Stimulated activated memory B cell treated with anti-CD40 and anti-IgM and Interleukin-4, amounts not matched to agents 10 μg/mL and 1 μg/mL and 100 μg/mL, for 72 hours (primary cell): ENCODE results near the gene SEMA5A.

Experiments
- ATAC-seq: fragments of 150-1000 bp; cut with Tn5 transposase; 2 replicates; pipeline ENCODE4 v1.10.0; 2021
- H3K27ac Mint-ChIP-seq: one replicate; pipeline ENCODE4 v1.8.0; 2022; ENCODE audit warnings: mild to moderate bottlenecking, mixed read lengths
- H3K27me3 Mint-ChIP-seq: one replicate; pipeline ENCODE4 v1.8.0; 2022; ENCODE audit warnings: mixed read lengths
- H3K36me3 Mint-ChIP-seq: one replicate; pipeline ENCODE4 v1.8.0; 2022; ENCODE audit warnings: mixed read lengths
- H3K4me1 Mint-ChIP-seq: one replicate; pipeline ENCODE4 v1.8.0; 2022; ENCODE audit warnings: mixed read lengths
- H3K4me3 Mint-ChIP-seq: one replicate; pipeline ENCODE4 v1.8.0; 2022; ENCODE audit warnings: mild to moderate bottlenecking, moderate library complexity, mixed read lengths
- H3K9me3 Mint-ChIP-seq: one replicate; pipeline ENCODE4 v1.8.0; 2022; ENCODE audit warnings: mixed read lengths

The SEMA5A gene

DNA sequence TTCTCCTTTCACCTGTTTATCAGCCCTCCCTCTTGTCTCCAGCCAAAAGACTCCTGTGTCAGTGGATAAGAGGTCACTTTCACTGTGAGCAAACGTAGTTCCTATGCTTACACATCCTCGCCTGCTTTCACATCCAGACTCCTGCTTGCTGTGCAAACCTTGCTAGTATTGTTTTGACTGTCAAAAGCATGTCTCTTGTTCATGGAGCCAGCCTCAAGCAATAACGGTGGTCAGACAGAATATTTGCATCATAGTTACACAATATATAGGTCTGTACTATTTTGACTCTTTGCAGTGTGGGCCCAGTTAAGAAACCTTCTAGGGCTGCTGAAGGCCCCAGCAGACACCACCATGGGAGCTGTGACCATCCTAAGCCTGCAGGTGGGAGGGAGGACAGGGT lies 420.0 kb downstream of the SEMA5A start:
- no peak for ATAC-seq
- Mint-ChIP-seq H3K4me1 (no peaks in the 10 kb centered on the region), H3K36me3 (no peaks in the 10 kb centered on the region), H3K27me3 (no peaks in the 10 kb centered on the region), H3K9me3 (peaks cover 12% of the 10 kb centered on the region), H3K27ac (no peak overlapping the region), H3K4me3 (no peak overlapping the region)

- ATAC-seq, result no peak
- no peak overlapping the region for H3K4me3 Mint-ChIP-seq
- peaks cover 12% of the 10 kb centered on the region for H3K9me3 Mint-ChIP-seq
- no peaks in the 10 kb centered on the region for H3K4me1 Mint-ChIP-seq
- H3K36me3 Mint-ChIP-seq, result no peaks in the 10 kb centered on the region
- no peak overlapping the region for H3K27ac Mint-ChIP-seq
- no peaks in the 10 kb centered on the region for H3K27me3 Mint-ChIP-seq
Observed at GRCh38 chr5:9124838-9125237, 421.0 kb downstream of the SEMA5A start.

- H3K9me3 Mint-ChIP-seq, result peaks cover 11% of the 10 kb centered on the region
- H3K4me3 Mint-ChIP-seq, result no peak overlapping the region
- no peaks in the 10 kb centered on the region for H3K36me3 Mint-ChIP-seq
- H3K4me1 Mint-ChIP-seq, result no peaks in the 10 kb centered on the region
- no peak overlapping the region for H3K27ac Mint-ChIP-seq
- no peak for ATAC-seq
- H3K27me3 Mint-ChIP-seq, result no peaks in the 10 kb centered on the region
Observed at GRCh38 chr5:9124071-9124470, 421.8 kb downstream of the SEMA5A start.

DNA sequence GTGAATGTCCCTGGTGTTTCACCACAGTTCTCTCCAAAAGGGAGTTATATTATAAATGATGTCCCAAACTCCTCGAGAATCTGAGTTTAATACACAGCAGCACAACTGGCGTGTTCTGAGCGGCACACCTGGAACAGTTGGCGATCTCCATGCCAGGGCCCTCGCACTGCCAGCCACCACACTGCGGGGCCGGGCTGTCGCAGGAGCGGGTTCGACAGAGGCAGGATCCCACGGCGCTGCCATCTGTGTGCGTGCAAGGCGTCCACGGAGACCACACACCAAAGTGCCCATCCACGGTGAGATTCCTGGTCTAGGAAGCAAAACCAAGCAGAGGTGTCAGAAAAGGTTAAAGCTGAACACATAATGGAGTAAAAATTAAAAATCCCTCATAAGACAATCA lies 423.3 kb downstream of the SEMA5A start:
- no peaks in the 10 kb centered on the region for H3K4me1 Mint-ChIP-seq
- no peaks in the 10 kb centered on the region for H3K27me3 Mint-ChIP-seq
- peaks cover 8% of the 10 kb centered on the region for H3K9me3 Mint-ChIP-seq
- H3K4me3 Mint-ChIP-seq, result no peak overlapping the region
- no peak for ATAC-seq
- no peak overlapping the region for H3K27ac Mint-ChIP-seq
- H3K36me3 Mint-ChIP-seq, result no peaks in the 10 kb centered on the region

DNA sequence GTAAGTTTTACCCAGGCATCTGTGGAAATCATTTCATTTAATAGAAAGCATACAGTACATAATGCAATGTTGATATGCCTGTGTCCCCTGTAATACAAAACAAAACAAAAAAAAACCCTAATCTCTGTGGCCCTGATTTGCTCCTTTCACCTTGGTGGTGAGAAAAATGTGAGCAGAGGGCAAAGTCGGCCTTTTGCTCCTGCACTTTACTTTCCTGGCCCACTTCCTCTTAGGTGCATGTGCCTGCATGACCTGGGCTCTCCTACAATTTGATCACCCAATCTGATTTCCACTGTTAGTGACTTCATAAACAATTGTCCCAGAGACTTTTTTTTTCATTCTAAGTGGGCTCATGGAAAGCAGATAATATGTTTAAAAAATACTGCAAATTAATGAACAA lies 424.3 kb downstream of the SEMA5A start:
- Mint-ChIP-seq H3K27me3 (no peaks in the 10 kb centered on the region), H3K36me3 (no peaks in the 10 kb centered on the region), H3K27ac (no peak overlapping the region), H3K4me3 (no peak overlapping the region), H3K9me3 (peaks cover 8% of the 10 kb centered on the region), H3K4me1 (no peaks in the 10 kb centered on the region)
- ATAC-seq, result no peak

DNA sequence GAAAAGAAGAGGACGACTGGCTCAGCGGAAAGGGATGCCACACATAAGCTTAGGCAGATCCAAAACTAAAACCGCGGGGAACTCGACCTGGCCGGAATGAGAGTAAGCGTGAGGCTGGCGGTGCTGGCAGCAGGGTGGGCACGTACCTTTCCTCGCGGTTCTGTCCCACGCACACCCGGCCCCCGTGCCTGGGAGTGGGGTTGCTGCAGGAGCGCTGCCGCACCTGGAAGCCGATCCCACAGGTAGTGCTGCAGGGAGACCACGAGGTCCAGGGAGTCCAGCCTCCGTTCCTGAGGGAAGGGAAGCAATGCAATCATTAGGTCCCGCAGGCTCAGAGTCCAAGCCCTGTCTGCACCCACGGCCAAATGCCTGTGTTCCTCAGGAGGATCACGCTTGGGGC lies 427.0 kb downstream of the SEMA5A start:
- H3K9me3 Mint-ChIP-seq, result peaks cover 6% of the 10 kb centered on the region
- no peaks in the 10 kb centered on the region for H3K36me3 Mint-ChIP-seq
- no peak overlapping the region for H3K4me3 Mint-ChIP-seq
- ATAC-seq, result peak; percentile 36
- H3K27ac Mint-ChIP-seq, result no peak overlapping the region
- no peaks in the 10 kb centered on the region for H3K4me1 Mint-ChIP-seq
- no peaks in the 10 kb centered on the region for H3K27me3 Mint-ChIP-seq

- H3K27ac Mint-ChIP-seq, result no peak overlapping the region
- no peaks in the 10 kb centered on the region for H3K27me3 Mint-ChIP-seq
- H3K36me3 Mint-ChIP-seq, result no peaks in the 10 kb centered on the region
- H3K9me3 Mint-ChIP-seq, result peaks cover 3% of the 10 kb centered on the region
- ATAC-seq, result no peak
- H3K4me1 Mint-ChIP-seq, result no peaks in the 10 kb centered on the region
- H3K4me3 Mint-ChIP-seq, result no peak overlapping the region
Observed at GRCh38 chr5:9115093-9115492, 430.8 kb downstream of the SEMA5A start.

DNA sequence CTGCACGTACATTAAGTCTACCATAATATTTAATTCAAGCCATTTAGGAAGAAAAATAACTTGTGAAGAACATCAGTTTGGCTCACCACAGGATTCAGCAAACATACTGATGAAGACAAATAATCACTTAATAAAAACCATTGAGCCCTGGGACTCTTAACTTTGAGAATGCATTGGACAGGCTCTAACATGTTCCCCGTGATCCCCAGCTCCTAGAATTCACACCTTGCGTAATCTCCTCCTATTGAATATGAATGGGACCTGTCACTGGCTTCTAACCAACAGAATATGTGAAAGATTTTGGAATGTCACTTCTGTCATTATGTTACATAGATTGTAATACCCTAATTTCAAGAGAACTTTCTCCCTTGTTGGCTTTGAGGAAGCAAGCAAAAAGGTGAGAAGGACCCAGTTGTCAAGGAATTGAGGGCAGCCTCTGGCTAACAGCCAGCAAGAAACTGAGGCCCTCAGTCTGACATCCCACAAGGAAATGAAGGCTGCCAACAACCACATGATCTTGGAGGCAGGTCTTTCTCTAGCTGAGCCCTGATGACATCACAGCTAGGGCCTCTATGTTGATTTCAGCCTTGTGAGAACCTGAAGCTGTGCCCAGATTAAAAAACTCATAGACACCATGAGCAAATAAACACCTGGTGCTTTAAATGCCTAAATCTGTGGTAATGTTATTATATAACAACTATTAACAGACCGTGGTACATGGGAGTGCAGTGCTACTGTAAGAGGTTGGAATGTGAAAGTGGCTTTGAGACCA lies 433.2 kb downstream of the SEMA5A start:
- H3K4me1 Mint-ChIP-seq, result no peaks in the 10 kb centered on the region
- ATAC-seq, result no peak
- H3K9me3 Mint-ChIP-seq, result peaks cover 5% of the 10 kb centered on the region
- no peak overlapping the region for H3K4me3 Mint-ChIP-seq
- no peaks in the 10 kb centered on the region for H3K36me3 Mint-ChIP-seq
- no peak overlapping the region for H3K27ac Mint-ChIP-seq
- H3K27me3 Mint-ChIP-seq, result no peaks in the 10 kb centered on the region

DNA sequence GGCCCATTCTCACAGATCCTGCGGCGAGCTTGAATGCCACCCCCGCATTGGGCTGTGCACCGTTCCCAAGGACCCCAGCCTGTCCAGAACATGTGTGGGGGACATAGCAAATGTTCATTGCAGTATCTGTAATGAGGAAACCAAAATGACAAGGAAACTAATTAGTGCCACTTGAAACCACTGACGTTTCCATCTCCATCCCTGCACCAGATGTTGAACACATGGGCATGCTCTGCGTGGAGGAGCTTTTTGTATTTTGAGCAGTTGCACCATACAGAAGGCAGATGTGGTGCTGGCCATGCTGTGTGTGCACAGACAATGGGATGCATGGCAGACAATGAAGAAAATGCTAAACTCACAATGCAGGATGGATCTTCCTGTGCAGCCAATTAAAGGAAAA lies 437.7 kb downstream of the SEMA5A start:
- Mint-ChIP-seq H3K27me3 (no peaks in the 10 kb centered on the region), H3K27ac (no peak overlapping the region), H3K4me1 (no peaks in the 10 kb centered on the region), H3K9me3 (peaks cover 2% of the 10 kb centered on the region), H3K36me3 (no peaks in the 10 kb centered on the region), H3K4me3 (no peak overlapping the region)
- no peak for ATAC-seq

GRCh38 chr5:9105851-9106250 lies 440.0 kb downstream of the SEMA5A start:
- H3K27me3 Mint-ChIP-seq, result no peaks in the 10 kb centered on the region
- H3K4me3 Mint-ChIP-seq, result no peak overlapping the region
- no peak overlapping the region for H3K27ac Mint-ChIP-seq
- H3K36me3 Mint-ChIP-seq, result no peaks in the 10 kb centered on the region
- ATAC-seq, result no peak
- H3K4me1 Mint-ChIP-seq, result no peaks in the 10 kb centered on the region
- H3K9me3 Mint-ChIP-seq, result peaks cover 2% of the 10 kb centered on the region

GRCh38 chr5:9104571-9105339 lies 441.1 kb downstream of the SEMA5A start:
- H3K27me3 Mint-ChIP-seq, result no peaks in the 10 kb centered on the region
- no peak for ATAC-seq
- no peaks in the 10 kb centered on the region for H3K4me1 Mint-ChIP-seq

DNA sequence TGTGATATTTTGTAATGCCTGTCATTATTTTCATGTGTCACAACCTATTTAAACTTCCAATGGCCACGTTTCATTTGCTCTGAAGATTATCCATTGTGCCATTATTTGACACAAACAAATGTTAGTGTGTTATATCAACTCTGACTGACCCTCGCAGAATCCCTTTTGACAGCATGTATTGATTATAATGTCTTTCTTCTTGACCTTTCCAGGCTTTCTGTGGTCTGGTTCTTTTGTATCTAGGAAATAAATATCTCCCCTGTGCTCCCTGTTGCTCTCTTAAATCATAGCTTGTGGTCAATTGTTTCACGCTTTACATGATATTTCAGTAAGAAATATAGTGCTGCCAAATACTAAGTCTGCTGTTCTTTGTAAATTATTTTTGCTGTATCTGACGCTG lies 442.6 kb downstream of the SEMA5A start:
- H3K4me3 Mint-ChIP-seq, result no peak overlapping the region
- no peaks in the 10 kb centered on the region for H3K9me3 Mint-ChIP-seq
- no peaks in the 10 kb centered on the region for H3K4me1 Mint-ChIP-seq
- H3K27ac Mint-ChIP-seq, result no peak overlapping the region
- no peaks in the 10 kb centered on the region for H3K27me3 Mint-ChIP-seq
- ATAC-seq, result no peak
- H3K36me3 Mint-ChIP-seq, result no peaks in the 10 kb centered on the region

More at GRCh38 chr5:9104571-9105339, 441.1 kb downstream of the SEMA5A start:
- H3K4me3 Mint-ChIP-seq, result no peak overlapping the region
- H3K36me3 Mint-ChIP-seq, result no peaks in the 10 kb centered on the region
- peaks cover under 1% of the 10 kb centered on the region for H3K9me3 Mint-ChIP-seq
- H3K27ac Mint-ChIP-seq, result no peak overlapping the region

GRCh38 chr5:9099689-9100088 lies 446.2 kb downstream of the SEMA5A start:
- ATAC-seq, result no peak

GRCh38 chr5:9098990-9099389 lies 446.9 kb downstream of the SEMA5A start:
- ATAC-seq, result no peak
- peaks cover 3% of the 10 kb centered on the region for H3K9me3 Mint-ChIP-seq
- no peaks in the 10 kb centered on the region for H3K27me3 Mint-ChIP-seq
- no peaks in the 10 kb centered on the region for H3K4me1 Mint-ChIP-seq
- H3K36me3 Mint-ChIP-seq, result no peaks in the 10 kb centered on the region
- no peak overlapping the region for H3K27ac Mint-ChIP-seq
- H3K4me3 Mint-ChIP-seq, result no peak overlapping the region

More at GRCh38 chr5:9099689-9100088, 446.2 kb downstream of the SEMA5A start:
- Mint-ChIP-seq H3K27me3 (no peaks in the 10 kb centered on the region), H3K36me3 (no peaks in the 10 kb centered on the region), H3K4me1 (no peaks in the 10 kb centered on the region), H3K27ac (no peak overlapping the region), H3K4me3 (no peak overlapping the region), H3K9me3 (peaks cover 3% of the 10 kb centered on the region)

- no peak overlapping the region for H3K27ac Mint-ChIP-seq
- H3K4me1 Mint-ChIP-seq, result no peaks in the 10 kb centered on the region
- H3K4me3 Mint-ChIP-seq, result no peak overlapping the region
- peaks cover 7% of the 10 kb centered on the region for H3K9me3 Mint-ChIP-seq
- H3K27me3 Mint-ChIP-seq, result no peaks in the 10 kb centered on the region
- H3K36me3 Mint-ChIP-seq, result no peaks in the 10 kb centered on the region
- ATAC-seq, result no peak
Observed at GRCh38 chr5:9094582-9094981, 451.3 kb downstream of the SEMA5A start.
